Stromal cell of bone marrow (primary cell): Measurements from ENCODE around the gene INSIG2.

Experiments used
- DNase-seq: peaks from one replicate; pipeline ENCODE4 v3.0.0-alpha.2; 2012; ENCODE audit warnings: low read depth

INSIG2 gene

GRCh38 chr2:118102433-118103082 is 14.3 kb downstream of the INSIG2 start:
- DNase-seq = no peak

- DNase-seq = no peak
Observed at GRCh38 chr2:118103951-118104940, 16.0 kb downstream of the INSIG2 start.

GRCh38 chr2:118105497-118105896 is 17.2 kb downstream of the INSIG2 start:
- DNase-seq = no peak

GRCh38 chr2:118106926-118107325 is 18.7 kb downstream of the INSIG2 start:
- DNase-seq = no peak

GRCh38 chr2:118110310-118110709 is 22.0 kb downstream of the INSIG2 start:
- DNase-seq = no peak

GRCh38 chr2:118110991-118111390 is 22.7 kb downstream of the INSIG2 start:
- DNase-seq = no peak

- DNase-seq = no peak
Observed at GRCh38 chr2:118112771-118113334, 24.6 kb downstream of the INSIG2 start.

- DNase-seq = no peak
Observed at GRCh38 chr2:118114863-118115262, 26.6 kb downstream of the INSIG2 start.

GRCh38 chr2:118115761-118116160 is 27.5 kb downstream of the INSIG2 start:
- no peak for DNase-seq

GRCh38 chr2:118118479-118118878 is 30.2 kb downstream of the INSIG2 start:
- no peak for DNase-seq

GRCh38 chr2:118119158-118119727 is 31.0 kb downstream of the INSIG2 start:
- DNase-seq = no peak

GRCh38 chr2:118119761-118120400 is 31.6 kb downstream of the INSIG2 start:
- DNase-seq = peak; percentile 50

GRCh38 chr2:118120401-118120780 is 32.1 kb downstream of the INSIG2 start:
- DNase-seq = no peak

GRCh38 chr2:118121101-118121500 is 32.8 kb downstream of the INSIG2 start:
- DNase-seq = no peak

GRCh38 chr2:118121986-118122524 is 33.8 kb downstream of the INSIG2 start:
- DNase-seq = no peak

GRCh38 chr2:118122594-118123281 is 34.5 kb downstream of the INSIG2 start:
- DNase-seq = peak; percentile 42

GRCh38 chr2:118123561-118124232 is 35.4 kb downstream of the INSIG2 start:
- peak; percentile 92 for DNase-seq

GRCh38 chr2:118124288-118124891 is 36.1 kb downstream of the INSIG2 start:
- DNase-seq = no peak

GRCh38 chr2:118127250-118127649 is 39.0 kb downstream of the INSIG2 start:
- DNase-seq = no peak

GRCh38 chr2:118128826-118129225 is 40.6 kb downstream of the INSIG2 start:
- no peak for DNase-seq
